ENCODE measurements around the gene ZNF324B.
"Not testable (repeated sequence)": the region's sequence is repeated elsewhere in the genome, so short reads cannot be mapped to it uniquely, and the experiment has no call there.

Gene ZNF324B

GRCh38 chr19:58455306-58455705 lies 3.9 kb downstream of the ZNF324B start:
- DNase-seq, result no peak

GRCh38 chr19:58456111-58456510 lies 4.7 kb downstream of the ZNF324B start:
- DNase-seq, result no peak

GRCh38 chr19:58460039-58460438 lies 8.6 kb downstream of the ZNF324B start:
- DNase-seq, result no peak

GRCh38 chr19:58466089-58466759 lies 14.8 kb downstream of the ZNF324B start:
- DNase-seq, result no peak

GRCh38 chr19:58466760-58467589 lies 15.6 kb downstream of the ZNF324B start, which contains the start of gene ZNF324:
Gene ZNF324 (plus strand): TSS chr19:58467080. CDS start chr19:58469186, 2,106 bp downstream.
- DNase-seq, result peak; percentile 96

GRCh38 chr19:58468216-58468839 lies 16.9 kb downstream of the ZNF324B start:
- no peak for DNase-seq

- no peak for DNase-seq
These were observed 18.0 kb downstream of the ZNF324B start for GRCh38 chr19:58469241-58470013.

GRCh38 chr19:58470837-58471543 lies 19.6 kb downstream of the ZNF324B start:
- DNase-seq, result not testable (repeated sequence)

GRCh38 chr19:58471736-58472135 lies 20.3 kb downstream of the ZNF324B start:
- DNase-seq, result no peak

- DNase-seq, result no peak
These were observed 22.4 kb downstream of the ZNF324B start for GRCh38 chr19:58473775-58474174.

- DNase-seq, result no peak
These were observed 23.0 kb downstream of the ZNF324B start for GRCh38 chr19:58474291-58474996.

- no peak for DNase-seq
These were observed 23.7 kb downstream of the ZNF324B start for GRCh38 chr19:58474997-58475713.

GRCh38 chr19:58475714-58476497 lies 24.5 kb downstream of the ZNF324B start, which contains the start of gene ZNF446:
Gene ZNF446 (plus strand): TSS chr19:58476352. CDS start chr19:58477219, 867 bp downstream.
- DNase-seq, result peak; percentile 91

- no peak for DNase-seq
These were observed 25.1 kb downstream of the ZNF324B start for GRCh38 chr19:58476498-58477015.

GRCh38 chr19:58477130-58477529 lies 25.7 kb downstream of the ZNF324B start:
- DNase-seq, result no peak

- DNase-seq, result no peak
These were observed 26.4 kb downstream of the ZNF324B start for GRCh38 chr19:58477871-58478270.

GRCh38 chr19:58479303-58479702 lies 27.9 kb downstream of the ZNF324B start:
- no peak for DNase-seq

- no peak for DNase-seq
These were observed 28.5 kb downstream of the ZNF324B start for GRCh38 chr19:58479736-58480480.

- no peak for DNase-seq
These were observed 29.0 kb downstream of the ZNF324B start for GRCh38 chr19:58480481-58480830.

Measured in effector CD8-positive, alpha-beta T cell (primary cell).